ENCODE measurements around the gene ITGAE.

- TF ChIP-seq ZBTB1 (tag by site-specific recombination; IDR thresholded peaks at IDR 0.05) (no peak), CTCF (tag by site-specific recombination; IDR thresholded peaks at IDR 0.05) (no peak), TCF7L2 (IDR thresholded peaks at IDR 0.05; ENCODE audit: borderline replicate concordance, low read depth, low read length) (no peak), MZF1 (tag by site-specific recombination; IDR thresholded peaks at IDR 0.05; ENCODE audit: borderline replicate concordance) (no peak), ZNF266 (tag by site-specific recombination; IDR thresholded peaks at IDR 0.05; ENCODE audit: low read depth) (no peak), RBAK (tag by site-specific recombination; IDR thresholded peaks at IDR 0.05) (no peak), HOXD13 (CRISPR knock-in tag; IDR thresholded peaks at IDR 0.05; ENCODE audit: borderline replicate concordance) (no peak), PRDM4 (tag by site-specific recombination; IDR thresholded peaks at IDR 0.05) (no peak), GLIS2 (tag by site-specific recombination; IDR thresholded peaks at IDR 0.05) (no peak), ATF2 (tag by site-specific recombination; IDR thresholded peaks at IDR 0.05; ENCODE audit: low read depth) (no peak), YY1 (tag by site-specific recombination; IDR thresholded peaks at IDR 0.05) (no peak), ZNF202 (tag by site-specific recombination; IDR thresholded peaks at IDR 0.05; ENCODE audit: borderline replicate concordance) (no peak)
Measured at GRCh38 chr17:3796110-3796821, 4.7 kb downstream of the ITGAE start.

Data from HEK293 (cell line).